Measurements from ENCODE around the gene CAV1.
"Not testable (repeated sequence)": the region's sequence is repeated elsewhere in the genome, so short reads cannot be mapped to it uniquely, and the experiment has no call there.

The CAV1 gene

GRCh38 chr7:116524609-116525297, at the start of gene CAV1:
Gene CAV1 (plus strand): TSS chr7:116525036. CDS start chr7:116525063, 27 bp downstream.
- no peak for DNase-seq

- no peak for DNase-seq
Observed at GRCh38 chr7:116477625-116478024, 47.2 kb upstream of the CAV1 start.

- DNase-seq, result no peak
Observed at GRCh38 chr7:116478834-116479233, 46.0 kb upstream of the CAV1 start.

GRCh38 chr7:116483271-116483942, 41.4 kb upstream of the CAV1 start:
- DNase-seq, result no peak

- DNase-seq, result not testable (repeated sequence)
Observed at GRCh38 chr7:116484389-116484788, 40.4 kb upstream of the CAV1 start.

- no peak for DNase-seq
Observed at GRCh38 chr7:116487907-116488521, 36.8 kb upstream of the CAV1 start.

- DNase-seq, result no peak
Observed at GRCh38 chr7:116490351-116490750, 34.5 kb upstream of the CAV1 start.

GRCh38 chr7:116491887-116492653, 32.8 kb upstream of the CAV1 start:
- no peak for DNase-seq

GRCh38 chr7:116492654-116493109, 32.2 kb upstream of the CAV1 start:
- no peak for DNase-seq

- no peak for DNase-seq
Observed at GRCh38 chr7:116493449-116493848, 31.4 kb upstream of the CAV1 start.

GRCh38 chr7:116494472-116494871, 30.4 kb upstream of the CAV1 start:
- DNase-seq, result no peak

- no peak for DNase-seq
Observed at GRCh38 chr7:116495736-116496135, 29.1 kb upstream of the CAV1 start.

GRCh38 chr7:116496653-116497052, 28.2 kb upstream of the CAV1 start:
- no peak for DNase-seq

- DNase-seq, result no peak
Observed at GRCh38 chr7:116497708-116498107, 27.1 kb upstream of the CAV1 start.

- no peak for DNase-seq
Observed at GRCh38 chr7:116499168-116500077, 25.4 kb upstream of the CAV1 start, which contains the start of gene CAV2. Gene CAV2 (plus strand): TSS chr7:116499738. CDS start chr7:116499782, 44 bp downstream.

GRCh38 chr7:116500078-116500853, 24.6 kb upstream of the CAV1 start:
- DNase-seq, result no peak

- no peak for DNase-seq
Observed at GRCh38 chr7:116501425-116502167, 23.2 kb upstream of the CAV1 start.

- DNase-seq, result no peak
Observed at GRCh38 chr7:116502201-116503096, 22.4 kb upstream of the CAV1 start.

- DNase-seq, result no peak
Observed at GRCh38 chr7:116503835-116504234, 21.0 kb upstream of the CAV1 start.

Data from AML-193 (cell line).